NCI-H2196 treated with DMSO at 0.1 percent for 48 hours (cell line): ENCODE data around the gene C16orf92.

ENCODE experiments used
- DNase-seq: peaks from one replicate; lab custom pipeline; 2025; ENCODE audit not compliant: unreplicated experiment; lab: John Stamatoyannopoulos, UW

Gene C16orf92

GRCh38 chr16:30022887-30023286 is at the start of gene C16orf92:
TSS of gene C16orf92 (plus strand) at chr16:30023198. CDS start at chr16:30023341, 143 bp downstream.
- DNase-seq: no peak

- DNase-seq: peak; percentile 99
Measured at GRCh38 chr16:29973384-29974246, 49.4 kb upstream of the C16orf92 start, which contains the start of gene TAOK2. TSS of gene TAOK2 (plus strand) at chr16:29973868. CDS start at chr16:29977773, 3,905 bp downstream.

- no peak for DNase-seq
Measured at GRCh38 chr16:29974291-29975133, 48.5 kb upstream of the C16orf92 start.

GRCh38 chr16:29975134-29975538 is 47.9 kb upstream of the C16orf92 start:
- DNase-seq: no peak

GRCh38 chr16:29975811-29976511 is 47.0 kb upstream of the C16orf92 start:
- DNase-seq: no peak

- DNase-seq: no peak
Measured at GRCh38 chr16:29977063-29977825, 45.8 kb upstream of the C16orf92 start.

GRCh38 chr16:29978081-29978480 is 44.9 kb upstream of the C16orf92 start:
- no peak for DNase-seq

- no peak for DNase-seq
Measured at GRCh38 chr16:29978564-29979270, 44.3 kb upstream of the C16orf92 start.

GRCh38 chr16:29982560-29983419 is 40.2 kb upstream of the C16orf92 start:
- no peak for DNase-seq

- DNase-seq: no peak
Measured at GRCh38 chr16:29983420-29984136, 39.4 kb upstream of the C16orf92 start.

GRCh38 chr16:29984137-29984763 is 38.7 kb upstream of the C16orf92 start:
- DNase-seq: no peak

GRCh38 chr16:29984764-29985147 is 38.2 kb upstream of the C16orf92 start:
- no peak for DNase-seq

GRCh38 chr16:29985271-29985811 is 37.7 kb upstream of the C16orf92 start:
- DNase-seq: no peak

- DNase-seq: no peak
Measured at GRCh38 chr16:29986231-29986630, 36.8 kb upstream of the C16orf92 start.

- DNase-seq: no peak
Measured at GRCh38 chr16:29986931-29987330, 36.1 kb upstream of the C16orf92 start.

GRCh38 chr16:29987371-29988085 is 35.5 kb upstream of the C16orf92 start:
- DNase-seq: no peak
